ENCODE results near the gene TPT1. TPM values are rescaled to one million over a fixed set of nuclear protein-coding genes. Genes with fewer than 3 reads are reported as not detected.
"Not testable (repeated sequence)": the region's sequence is repeated elsewhere in the genome, so short reads cannot be mapped to it uniquely, and the experiment has no call there.

The TPT1 gene
- total and polyA plus RNA-seq, 2 donors (not counting 1 experiment from before 2014, with no cell fraction given): 2,507 to 4,871 TPM

DNA sequence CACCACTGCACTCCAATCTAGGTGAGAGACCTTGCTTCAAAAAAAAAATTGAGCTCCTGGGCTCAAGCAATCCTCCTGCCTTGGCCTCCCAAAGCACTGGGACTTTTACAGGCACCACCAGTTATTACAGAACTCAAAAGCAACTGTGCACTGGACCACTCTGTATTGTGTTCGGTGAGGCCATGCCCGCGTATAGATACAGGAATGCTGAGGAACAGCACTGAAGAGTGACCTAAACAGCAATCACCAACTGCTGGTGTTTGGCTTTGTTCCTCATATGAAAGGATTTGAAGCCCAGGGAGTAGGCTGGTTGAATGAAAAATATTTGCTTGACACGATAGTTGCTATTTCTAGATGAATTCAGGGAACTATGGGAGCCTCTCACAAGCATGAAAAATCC is 47.7 kb upstream of the TPT1 start:
- H3K4me1 Mint-ChIP-seq: no peaks in the 10 kb centered on the region
- peaks cover 2 to 8% of the 10 kb centered on the region in 2 experiments for H3K36me3 ChIP-seq (replicated peaks in 1 of 2; ENCODE audit: control extremely low read depth in 1 of 2, control insufficient read depth in 1 of 2, extremely low read depth in 1 of 2, insufficient read depth in 2 of 2, low read length in 1 of 2)
- H3K4me3 Mint-ChIP-seq: no peak overlapping the region
- no peaks in the 10 kb centered on the region for H3K27me3 Mint-ChIP-seq
- H3K27me3 ChIP-seq (replicated peaks in 1 of 4; ENCODE audit: control extremely low read depth in 1 of 4, control insufficient read depth in 3 of 4, insufficient read depth in 4 of 4, low read length in 3 of 4): no peaks in the 10 kb centered on the region
- H4K20me1 ChIP-seq (ENCODE audit: control insufficient read depth, insufficient read depth, low read length, poor library complexity, severe bottlenecking): no peaks in the 10 kb centered on the region
- POLR2A ChIA-PET: no interaction called here
- no peak overlapping the region for H3K4me3 ChIP-seq (ENCODE audit: control extremely low read depth in 1 of 5, extremely low read depth in 1 of 5, insufficient read depth in 1 of 5, low read depth in 2 of 5, low read length in 4 of 5)
- intact Hi-C loops (cut with micrococcal nuclease): no loop called here
- no peak overlapping the region for H3K27ac Mint-ChIP-seq
- no peak overlapping the region for H3K9ac ChIP-seq (ENCODE audit: low read length)
- H3K9me3 ChIP-seq (ENCODE audit: control extremely low read depth in 1 of 3, control insufficient read depth in 2 of 3, insufficient read depth in 1 of 3, low read length in 2 of 3): no peaks in the 10 kb centered on the region
- no peak for ATAC-seq (ENCODE audit: low read depth)
- no peak overlapping the region for H3K27ac ChIP-seq (ENCODE audit: low read length in 2 of 2)
- WGBS (ENCODE audit: insufficient coverage): 100% methylated on average over 3 of the region's 4 CpGs
- no peak for DNase-seq
- no peak overlapping the region for H3K4me2 ChIP-seq (replicated peaks; ENCODE audit: low read depth, low read length, poor library complexity, severe bottlenecking)
- no peaks in the 10 kb centered on the region for H3K4me1 ChIP-seq (ENCODE audit: control insufficient read depth in 2 of 2, insufficient read depth in 2 of 2, low read length in 2 of 2)
- no peaks in the 10 kb centered on the region for H3K79me2 ChIP-seq (ENCODE audit: control insufficient read depth, insufficient read depth, low read length)
- CTCF ChIA-PET: no interaction called here
- H2AFZ ChIP-seq (ENCODE audit: insufficient read depth, low read depth, low read length, poor library complexity, severe bottlenecking): no peak overlapping the region
- H3K9me3 Mint-ChIP-seq (ENCODE audit: insufficient read depth): no peaks in the 10 kb centered on the region
- TF ChIP-seq, protein P1, sequence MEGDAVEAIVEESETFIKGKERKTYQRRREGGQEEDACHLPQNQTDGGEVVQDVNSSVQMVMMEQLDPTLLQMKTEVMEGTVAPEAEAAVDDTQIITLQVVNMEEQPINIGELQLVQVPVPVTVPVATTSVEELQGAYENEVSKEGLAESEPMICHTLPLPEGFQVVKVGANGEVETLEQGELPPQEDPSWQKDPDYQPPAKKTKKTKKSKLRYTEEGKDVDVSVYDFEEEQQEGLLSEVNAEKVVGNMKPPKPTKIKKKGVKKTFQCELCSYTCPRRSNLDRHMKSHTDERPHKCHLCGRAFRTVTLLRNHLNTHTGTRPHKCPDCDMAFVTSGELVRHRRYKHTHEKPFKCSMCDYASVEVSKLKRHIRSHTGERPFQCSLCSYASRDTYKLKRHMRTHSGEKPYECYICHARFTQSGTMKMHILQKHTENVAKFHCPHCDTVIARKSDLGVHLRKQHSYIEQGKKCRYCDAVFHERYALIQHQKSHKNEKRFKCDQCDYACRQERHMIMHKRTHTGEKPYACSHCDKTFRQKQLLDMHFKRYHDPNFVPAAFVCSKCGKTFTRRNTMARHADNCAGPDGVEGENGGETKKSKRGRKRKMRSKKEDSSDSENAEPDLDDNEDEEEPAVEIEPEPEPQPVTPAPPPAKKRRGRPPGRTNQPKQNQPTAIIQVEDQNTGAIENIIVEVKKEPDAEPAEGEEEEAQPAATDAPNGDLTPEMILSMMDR (IDR thresholded peaks at IDR 0.05): no peak
- no peak for TF ChIP-seq EZH2 (IDR thresholded peaks at IDR 0.05; ENCODE audit: borderline replicate concordance, insufficient read depth, low read depth, low read length, poor library complexity, severe bottlenecking)

DNA sequence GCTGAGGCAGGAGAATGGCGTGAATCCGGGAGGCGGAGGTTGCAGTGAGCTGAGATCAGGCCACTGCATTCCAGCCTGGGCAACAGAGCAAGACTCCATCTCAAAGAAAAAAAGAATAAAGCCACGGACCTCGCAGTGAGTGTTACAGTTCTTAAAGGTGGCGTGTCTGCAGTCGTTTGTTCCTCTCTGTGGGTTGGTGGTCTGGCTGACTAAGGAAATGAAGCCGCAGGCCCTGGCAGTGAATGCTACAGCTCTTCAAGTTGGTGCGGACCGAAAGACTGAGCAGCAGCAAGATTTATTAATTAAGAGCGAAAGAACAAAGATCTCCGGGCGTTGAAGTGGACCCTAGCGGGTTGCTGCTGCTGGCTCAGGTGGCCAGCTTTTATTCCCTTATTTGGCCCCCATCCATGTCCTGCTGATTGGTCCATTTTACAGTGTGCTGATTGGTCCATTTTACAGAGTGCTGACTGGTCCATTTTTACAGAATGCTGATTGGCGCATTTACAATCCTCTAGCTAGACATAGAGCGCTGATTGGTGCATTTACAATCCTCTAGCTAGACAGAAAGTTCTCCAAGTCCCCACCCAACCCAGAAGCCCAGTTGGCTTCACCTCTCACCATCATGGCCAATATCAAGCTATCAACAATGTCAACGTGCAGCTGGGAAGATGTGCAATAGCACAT is 46.1 kb upstream of the TPT1 start:
- H3K9me3 ChIP-seq (ENCODE audit: control extremely low read depth in 1 of 3, control insufficient read depth in 2 of 3, insufficient read depth in 1 of 3, low read length in 2 of 3); H3K79me2 ChIP-seq (ENCODE audit: control insufficient read depth, insufficient read depth, low read length); H3K9me3 Mint-ChIP-seq (ENCODE audit: insufficient read depth); H3K27ac ChIP-seq (ENCODE audit: low read length in 2 of 2); ATAC-seq (ENCODE audit: low read depth); H3K4me3 Mint-ChIP-seq; H3K27me3 Mint-ChIP-seq; H3K4me3 ChIP-seq (ENCODE audit: control extremely low read depth in 1 of 5, extremely low read depth in 1 of 5, insufficient read depth in 1 of 5, low read depth in 2 of 5, low read length in 4 of 5); H3K27ac Mint-ChIP-seq; H3K9ac ChIP-seq (ENCODE audit: low read length); H3K27me3 ChIP-seq (replicated peaks in 1 of 4; ENCODE audit: control extremely low read depth in 1 of 4, control insufficient read depth in 3 of 4, insufficient read depth in 4 of 4, low read length in 3 of 4); H3K4me1 ChIP-seq (ENCODE audit: control insufficient read depth in 2 of 2, insufficient read depth in 2 of 2, low read length in 2 of 2); H3K4me2 ChIP-seq (replicated peaks; ENCODE audit: low read depth, low read length, poor library complexity, severe bottlenecking); intact Hi-C loops (cut with micrococcal nuclease); H4K20me1 ChIP-seq (ENCODE audit: control insufficient read depth, insufficient read depth, low read length, poor library complexity, severe bottlenecking); H3K36me3 ChIP-seq (replicated peaks in 1 of 2; ENCODE audit: control extremely low read depth in 1 of 2, control insufficient read depth in 1 of 2, extremely low read depth in 1 of 2, insufficient read depth in 2 of 2, low read length in 1 of 2); POLR2A ChIA-PET; DNase-seq; H2AFZ ChIP-seq (ENCODE audit: insufficient read depth, low read depth, low read length, poor library complexity, severe bottlenecking); H3K4me1 Mint-ChIP-seq: not testable (repeated sequence)
- CTCF ChIA-PET: interaction anchor here (1.1 kb wide), 1 partner anchor 16 kb away, joined by 3 read pairs; no protein-coding TSS in a partner anchor
- WGBS (ENCODE audit: insufficient coverage): 60% methylated on average over 16 of the region's 17 CpGs
